ENCODE measurements around the gene YAF2.

- TF ChIP-seq CTCF (IDR thresholded peaks at IDR 0.05) (no peak), EP300 (IDR thresholded peaks at IDR 0.05) (no peak), POLR2AphosphoS5 (IDR thresholded peaks at IDR 0.05) (no peak), POLR2A (IDR thresholded peaks at IDR 0.05) (no peak)
Observed at GRCh38 chr12:42285431-42285830, 47.4 kb upstream of the YAF2 start.

All from suprapubic skin (tissue), 4 donors.